ENCODE data around the gene PIK3CA. TPM values are rescaled to one million over a fixed set of nuclear protein-coding genes. Genes with fewer than 3 reads are reported as not detected.

The PIK3CA gene
- total RNA-seq, 6 experiments from 2014 or later: 6.5 to 13.1 (median 11.2) TPM

DNA sequence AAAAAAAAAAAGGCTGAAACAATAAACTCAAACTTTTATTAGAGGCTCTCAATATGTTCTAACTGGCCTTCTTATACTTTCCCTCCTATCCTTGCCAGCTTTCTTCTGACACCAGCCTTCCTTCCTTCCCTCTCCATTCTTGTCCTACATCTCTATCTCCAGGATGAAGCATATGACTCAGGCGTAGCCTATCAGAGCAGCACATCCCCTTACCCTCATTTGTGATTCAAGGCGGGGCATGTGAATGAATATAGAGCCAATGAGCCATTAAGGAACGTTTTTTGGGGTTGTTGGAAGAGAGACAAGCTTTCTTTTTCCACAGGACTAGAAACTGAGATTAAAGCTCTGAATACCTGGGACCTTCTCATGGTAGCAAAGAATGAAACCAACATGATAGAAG, 127.8 kb downstream of the PIK3CA start:
- Histone ChIP-seq H3K9me3 (no peaks in the 10 kb centered on the region), H3K4me1 (no peaks in the 10 kb centered on the region), H3K27me3 (no peaks in the 10 kb centered on the region), H3K27ac (no peak overlapping the region), H3K4me3 (no peak overlapping the region), H3K36me3 (no peaks in the 10 kb centered on the region)
- TF ChIP-seq, protein P1, sequence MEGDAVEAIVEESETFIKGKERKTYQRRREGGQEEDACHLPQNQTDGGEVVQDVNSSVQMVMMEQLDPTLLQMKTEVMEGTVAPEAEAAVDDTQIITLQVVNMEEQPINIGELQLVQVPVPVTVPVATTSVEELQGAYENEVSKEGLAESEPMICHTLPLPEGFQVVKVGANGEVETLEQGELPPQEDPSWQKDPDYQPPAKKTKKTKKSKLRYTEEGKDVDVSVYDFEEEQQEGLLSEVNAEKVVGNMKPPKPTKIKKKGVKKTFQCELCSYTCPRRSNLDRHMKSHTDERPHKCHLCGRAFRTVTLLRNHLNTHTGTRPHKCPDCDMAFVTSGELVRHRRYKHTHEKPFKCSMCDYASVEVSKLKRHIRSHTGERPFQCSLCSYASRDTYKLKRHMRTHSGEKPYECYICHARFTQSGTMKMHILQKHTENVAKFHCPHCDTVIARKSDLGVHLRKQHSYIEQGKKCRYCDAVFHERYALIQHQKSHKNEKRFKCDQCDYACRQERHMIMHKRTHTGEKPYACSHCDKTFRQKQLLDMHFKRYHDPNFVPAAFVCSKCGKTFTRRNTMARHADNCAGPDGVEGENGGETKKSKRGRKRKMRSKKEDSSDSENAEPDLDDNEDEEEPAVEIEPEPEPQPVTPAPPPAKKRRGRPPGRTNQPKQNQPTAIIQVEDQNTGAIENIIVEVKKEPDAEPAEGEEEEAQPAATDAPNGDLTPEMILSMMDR (IDR thresholded peaks at IDR 0.05): no peak
- no peak for TF ChIP-seq POLR2A (IDR thresholded peaks at IDR 0.05)
- intact Hi-C loops (cut with DNase I): no loop called here
- WGBS (ENCODE audit: insufficient coverage, low coverage, low lambda C conversion rate, missing lambda C conversion rate): 65% methylated on average over 3 of the region's 3 CpGs
- ATAC-seq (no peak), DNase-seq (no peak)

- WGBS (ENCODE audit: insufficient coverage, low coverage, low lambda C conversion rate, missing lambda C conversion rate): 83% methylated on average over 3 of the region's 3 CpGs
- intact Hi-C loops (cut with DNase I): no loop called here
- Histone ChIP-seq H3K9me3 (no peaks in the 10 kb centered on the region), H3K4me1 (no peaks in the 10 kb centered on the region), H3K36me3 (no peaks in the 10 kb centered on the region), H3K27me3 (no peaks in the 10 kb centered on the region), H3K4me3 (no peak overlapping the region), H3K27ac (no peak overlapping the region)
- TF ChIP-seq POLR2A (IDR thresholded peaks at IDR 0.05): no peak
- TF ChIP-seq, protein P1 (IDR thresholded peaks at IDR 0.05): no peak
- ATAC-seq (no peak), DNase-seq (no peak)
These were observed 128.6 kb downstream of the PIK3CA start for GRCh38 chr3:179276743-179277142.

DNA sequence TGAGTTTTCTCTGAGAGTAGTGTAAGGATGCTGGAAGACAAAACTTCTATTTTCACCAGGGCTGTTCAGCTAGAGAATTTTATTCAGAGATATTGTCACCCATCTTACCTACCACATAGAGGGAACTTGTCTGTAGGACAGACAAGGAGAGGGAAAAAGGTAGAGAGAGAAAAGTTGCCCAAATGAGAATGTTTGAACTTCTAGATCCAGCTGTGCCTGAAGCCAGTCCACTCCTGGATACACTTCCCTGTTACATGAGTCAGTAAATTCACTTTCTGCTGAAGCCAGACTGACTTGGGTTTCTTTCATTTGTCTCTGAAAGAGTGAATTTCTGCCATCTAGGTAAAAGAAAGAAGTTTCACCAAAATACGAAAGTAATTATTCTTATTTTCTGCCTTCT, 130.0 kb downstream of the PIK3CA start:
- Histone ChIP-seq H3K27me3 (no peaks in the 10 kb centered on the region), H3K27ac (no peak overlapping the region), H3K36me3 (no peaks in the 10 kb centered on the region), H3K4me3 (no peak overlapping the region), H3K4me1 (no peaks in the 10 kb centered on the region), H3K9me3 (no peaks in the 10 kb centered on the region)
- intact Hi-C loops (cut with DNase I): no loop called here
- 88% methylated on average over 1 of the region's 1 CpG for WGBS (ENCODE audit: insufficient coverage, low coverage, low lambda C conversion rate, missing lambda C conversion rate)
- TF ChIP-seq, protein P1 (IDR thresholded peaks at IDR 0.05): no peak
- TF ChIP-seq POLR2A (IDR thresholded peaks at IDR 0.05): no peak
- ATAC-seq: no peak
- DNase-seq: no peak

- no peak overlapping the region for H3K4me3 ChIP-seq
- H3K27ac ChIP-seq: no peak overlapping the region
- H3K4me1 ChIP-seq: no peaks in the 10 kb centered on the region
- no peak for DNase-seq
- no peak for TF ChIP-seq POLR2A (IDR thresholded peaks at IDR 0.05)
- intact Hi-C loops (cut with DNase I): no loop called here
- 48% methylated on average over 4 of the region's 4 CpGs for WGBS (ENCODE audit: insufficient coverage, low coverage, low lambda C conversion rate, missing lambda C conversion rate)
- ATAC-seq: no peak
- no peaks in the 10 kb centered on the region for H3K36me3 ChIP-seq
- no peaks in the 10 kb centered on the region for H3K27me3 ChIP-seq
- no peaks in the 10 kb centered on the region for H3K9me3 ChIP-seq
These were observed 131.0 kb downstream of the PIK3CA start for GRCh38 chr3:179278932-179279693.

DNA sequence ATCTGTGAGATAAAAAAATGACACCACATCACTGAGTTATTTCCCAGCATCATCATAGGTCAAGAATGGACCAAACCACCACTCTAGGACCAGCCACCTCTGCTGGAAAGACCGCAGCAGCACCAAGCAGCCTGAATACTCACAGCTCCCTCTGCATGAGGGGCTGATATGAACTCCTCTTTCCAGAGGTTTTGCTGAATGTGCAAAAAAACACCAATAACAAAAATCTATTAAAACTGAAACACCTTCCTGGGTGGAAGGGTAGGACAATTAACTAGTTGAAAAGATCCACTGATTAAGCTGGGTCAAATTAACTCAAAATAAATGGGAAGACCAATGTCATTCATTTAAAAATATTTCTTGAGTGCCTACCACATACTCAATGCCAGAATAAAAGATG, 131.7 kb downstream of the PIK3CA start:
- Histone ChIP-seq H3K4me1 (no peaks in the 10 kb centered on the region), H3K9me3 (no peaks in the 10 kb centered on the region), H3K36me3 (no peaks in the 10 kb centered on the region), H3K27me3 (no peaks in the 10 kb centered on the region), H3K4me3 (no peak overlapping the region), H3K27ac (no peak overlapping the region)
- no peak for TF ChIP-seq POLR2A (IDR thresholded peaks at IDR 0.05)
- TF ChIP-seq, protein P1 (IDR thresholded peaks at IDR 0.05): no peak
- no CpG with 5 or more reads among the region's 1 CpG for WGBS (ENCODE audit: insufficient coverage, low coverage, low lambda C conversion rate, missing lambda C conversion rate)
- DNase-seq: no peak
- ATAC-seq: no peak
- intact Hi-C loops (cut with DNase I): no loop called here
